ENCODE data around the gene IL31RA.

The IL31RA gene

DNA sequence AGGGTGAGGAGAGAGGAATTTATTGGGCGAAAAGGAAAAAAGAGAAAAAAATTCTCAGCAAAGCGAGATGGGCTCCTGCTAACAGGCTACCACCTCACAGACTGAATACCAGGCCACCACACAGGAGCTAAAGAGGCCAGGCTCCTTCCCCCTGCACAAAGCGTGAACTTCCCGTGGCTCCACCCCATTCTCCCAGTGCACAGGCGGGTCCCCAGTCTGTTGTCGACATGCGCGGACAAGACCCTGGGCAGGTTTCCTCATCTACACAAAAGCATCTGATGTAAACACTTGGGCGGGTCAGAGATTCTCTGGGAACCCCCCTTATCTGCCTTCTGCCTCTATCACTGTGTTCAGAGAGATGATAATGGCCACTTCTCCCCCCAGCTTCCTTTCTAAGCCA, 34.2 kb downstream of the IL31RA start:
- no peak for DNase-seq (ENCODE audit: low read depth)
- H3K4me3 ChIP-seq (ENCODE audit: control insufficient read depth, low read depth, low read length): no peak overlapping the region
- no peak for TF ChIP-seq CTCF (conservative IDR thresholded peaks at IDR 0.05; ENCODE audit: control insufficient read depth, insufficient read depth, low read depth, low read length)

DNA sequence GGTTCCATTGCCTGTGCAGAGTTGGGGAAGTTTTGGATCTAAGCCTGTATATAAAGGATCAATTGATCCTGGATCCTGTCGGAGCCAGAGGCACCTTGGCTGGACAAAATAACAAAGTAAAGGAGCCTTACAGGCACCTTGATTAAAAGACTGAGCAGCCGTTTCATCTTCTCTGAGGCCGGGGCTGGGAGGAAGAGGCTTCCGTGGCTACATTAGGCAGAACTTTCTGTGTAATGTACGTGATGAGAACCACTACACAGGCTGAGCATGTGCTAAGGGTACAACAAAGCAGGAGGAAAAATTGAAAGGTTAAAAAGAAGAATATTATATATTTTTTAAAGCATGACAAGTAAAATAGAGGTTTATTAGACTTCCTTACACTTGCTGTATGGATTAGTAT, 37.0 kb downstream of the IL31RA start:
- H3K4me3 ChIP-seq (ENCODE audit: control insufficient read depth, low read depth, low read length): no peak overlapping the region
- no peak for DNase-seq (ENCODE audit: low read depth)
- no peak for TF ChIP-seq CTCF (conservative IDR thresholded peaks at IDR 0.05; ENCODE audit: control insufficient read depth, insufficient read depth, low read depth, low read length)

GRCh38 chr5:55892479-55892878, 41.3 kb downstream of the IL31RA start:
- DNase-seq (ENCODE audit: low read depth): peak; percentile 25
- no peak for TF ChIP-seq CTCF (conservative IDR thresholded peaks at IDR 0.05; ENCODE audit: control insufficient read depth, insufficient read depth, low read depth, low read length)
- no peak overlapping the region for H3K4me3 ChIP-seq (ENCODE audit: control insufficient read depth, low read depth, low read length)

DNA sequence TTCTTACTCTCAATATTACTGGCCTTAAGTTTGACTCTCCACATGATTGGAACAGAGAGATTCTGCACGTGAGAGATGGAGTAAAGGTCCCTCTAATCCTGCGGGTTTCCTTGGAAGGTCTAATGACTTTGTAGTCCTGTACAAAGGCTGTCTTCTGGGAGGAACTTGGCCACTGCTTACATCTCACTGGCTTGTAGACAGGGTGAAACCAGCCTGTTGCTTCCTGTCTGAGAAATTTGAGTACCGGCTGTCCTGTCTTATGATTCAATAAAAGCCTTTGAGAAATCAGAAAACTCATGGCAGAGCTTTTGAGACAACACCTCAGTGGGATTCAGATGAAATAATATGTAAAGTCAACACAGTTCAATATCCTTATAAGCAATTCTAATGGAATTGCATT, 43.0 kb downstream of the IL31RA start:
- no peak overlapping the region for H3K4me3 ChIP-seq (ENCODE audit: control insufficient read depth, low read depth, low read length)
- DNase-seq (ENCODE audit: low read depth): no peak
- no peak for TF ChIP-seq CTCF (conservative IDR thresholded peaks at IDR 0.05; ENCODE audit: control insufficient read depth, insufficient read depth, low read depth, low read length)

- TF ChIP-seq CTCF (conservative IDR thresholded peaks at IDR 0.05; ENCODE audit: control insufficient read depth, insufficient read depth, low read depth, low read length): no peak
- no peak for DNase-seq (ENCODE audit: low read depth)
- no peak overlapping the region for H3K4me3 ChIP-seq (ENCODE audit: control insufficient read depth, low read depth, low read length)
Measured at GRCh38 chr5:55895346-55895745, 44.2 kb downstream of the IL31RA start.

DNA sequence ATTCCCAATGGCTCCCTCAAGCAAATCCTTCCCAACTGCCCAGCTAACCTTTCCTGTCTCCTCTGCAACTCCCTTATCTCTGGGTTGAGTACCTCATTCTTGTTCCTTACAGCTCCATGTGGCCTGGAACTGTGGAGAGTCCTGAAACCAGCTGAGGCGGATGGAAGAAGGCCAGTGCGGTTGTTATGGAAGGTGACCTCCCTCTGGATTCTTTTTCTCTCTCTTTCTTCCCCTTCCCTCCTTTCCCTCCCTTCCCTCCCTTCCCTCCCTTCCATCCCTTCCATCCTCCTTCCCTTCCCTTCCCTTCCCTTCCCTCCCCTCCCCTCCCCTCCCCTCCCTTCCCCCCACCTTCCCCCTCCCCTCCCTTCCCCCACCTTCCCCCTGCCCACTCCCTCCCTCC, 45.1 kb downstream of the IL31RA start:
- no peak for TF ChIP-seq CTCF (conservative IDR thresholded peaks at IDR 0.05; ENCODE audit: control insufficient read depth, insufficient read depth, low read depth, low read length)
- DNase-seq (ENCODE audit: low read depth): no peak
- H3K4me3 ChIP-seq (ENCODE audit: control insufficient read depth, low read depth, low read length): no peak overlapping the region

DNA sequence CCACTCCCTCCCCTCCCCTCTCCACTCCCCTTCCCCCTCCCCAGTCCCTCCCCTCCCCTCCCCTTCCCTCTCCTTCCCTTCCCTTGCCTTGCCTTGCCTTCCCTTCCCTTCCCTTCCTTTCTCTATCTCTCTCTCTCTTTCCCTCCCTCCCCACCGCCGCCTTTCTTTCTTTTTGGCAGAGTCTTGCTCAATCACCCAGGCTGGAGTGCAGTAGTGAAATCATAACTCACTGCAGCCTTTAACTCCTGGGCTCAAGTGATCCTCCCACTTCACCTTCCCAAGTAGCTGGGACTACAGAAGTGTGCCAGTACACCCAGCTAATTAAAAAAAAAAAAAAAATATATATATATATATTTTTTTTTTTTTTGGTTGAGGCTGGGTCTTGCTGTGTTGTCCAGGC, 45.5 kb downstream of the IL31RA start:
- DNase-seq (ENCODE audit: low read depth): peak; percentile 44
- TF ChIP-seq CTCF (conservative IDR thresholded peaks at IDR 0.05; ENCODE audit: control insufficient read depth, insufficient read depth, low read depth, low read length): no peak
- H3K4me3 ChIP-seq (ENCODE audit: control insufficient read depth, low read depth, low read length): no peak overlapping the region
